CD4-positive, alpha-beta memory T cell (primary cell): Measurements from ENCODE around the gene MCCD1. TPM values are rescaled to one million over a fixed set of nuclear protein-coding genes. Genes with fewer than 3 reads are reported as not detected.

Experiments
- CTCF ChIA-PET: fragments of 350-600 bp; sonication (Branson Sonifier 250); formaldehyde crosslinking; loops from one replicate; lab custom pipeline; 2021; ENCODE audit warnings: inconsistent platforms; ENCODE audit not compliant: partially characterized antibody; lab: Charles Lee
- POLR2A ChIA-PET: fragments of 350-600 bp; sonication (Branson Sonifier 250); formaldehyde crosslinking; loops from one replicate; lab custom pipeline; 2021; ENCODE audit not compliant: partially characterized antibody; lab: Charles Lee
- DNase-seq, 5 donors: peaks; one replicate each; pipeline versions ENCODE4 v3.0.0 to v3.0.0-alpha.2; 2020 to 2022; ENCODE audit warnings: mixed read lengths in 1 of 5
- H3K27ac ChIP-seq: one replicate; pipeline ENCODE4 v1.7.0; 2013; ENCODE audit warnings: low read depth, low read length
- H3K27me3 ChIP-seq: 2 replicates; pipeline ENCODE4 v1.7.0; 2013; ENCODE audit warnings: mild to moderate bottlenecking, low read length, moderate library complexity; ENCODE audit not compliant: insufficient read depth
- H3K36me3 ChIP-seq: 2 replicates; pipeline ENCODE4 v1.7.0; 2013; ENCODE audit warnings: mild to moderate bottlenecking, low read length, moderate library complexity; ENCODE audit not compliant: insufficient read depth
- H3K4me1 ChIP-seq: 2 replicates; pipeline ENCODE4 v1.7.0; 2013; ENCODE audit warnings: mild to moderate bottlenecking, low read length, moderate library complexity; ENCODE audit not compliant: insufficient read depth
- H3K4me3 ChIP-seq, 2 donors: one replicate each; pipeline ENCODE4 v1.7.0; 2013; ENCODE audit warnings: low read length in 2 of 2, mild to moderate bottlenecking in 1 of 2
- H3K9me3 ChIP-seq, 2 donors: one replicate each; pipeline ENCODE4 v1.7.0; 2013; ENCODE audit warnings: low read length in 2 of 2, control low read depth in 1 of 2; ENCODE audit not compliant: control insufficient read depth in 1 of 2
- H3K27ac Mint-ChIP-seq, 7 donors: one replicate each; pipeline ENCODE4 v1.8.0; 2020 to 2021; ENCODE audit warnings: mixed read lengths in 7 of 7, mild to moderate bottlenecking in 6 of 7, inconsistent platforms in 3 of 7, moderate library complexity in 3 of 7
- H3K27me3 Mint-ChIP-seq, 2 donors: one replicate each; pipeline ENCODE4 v1.8.0; 2020 to 2021; ENCODE audit warnings: mixed read lengths in 2 of 2
- H3K36me3 Mint-ChIP-seq, 2 donors: one replicate each; pipeline ENCODE4 v1.8.0; 2020 to 2021; ENCODE audit warnings: mixed read lengths in 2 of 2, inconsistent platforms in 1 of 2, mild to moderate bottlenecking in 1 of 2
- H3K4me1 Mint-ChIP-seq, 4 donors: one replicate each; pipeline ENCODE4 v1.8.0; 2020 to 2021; ENCODE audit warnings: mixed read lengths in 4 of 4, mild to moderate bottlenecking in 1 of 4
- H3K4me3 Mint-ChIP-seq, 8 donors: one replicate each; pipeline ENCODE4 v1.8.0; 2020 to 2021; ENCODE audit warnings: mixed read lengths in 8 of 8, mild to moderate bottlenecking in 7 of 8, moderate library complexity in 6 of 8, inconsistent platforms in 3 of 8
- H3K9me3 Mint-ChIP-seq, 8 donors: one replicate each; pipeline ENCODE4 v1.8.0; 2020 to 2021; ENCODE audit warnings: mixed read lengths in 8 of 8, mild to moderate bottlenecking in 5 of 8, inconsistent platforms in 3 of 8, moderate library complexity in 1 of 8
- intact Hi-C: fragments of 100-400 bp; cut with micrococcal nuclease; formaldehyde crosslinking; loops from one replicate; pipeline ENCODE4 v1.15.1; 2023
- polyA plus RNA-seq, 2 donors: library from polyadenylated mRNA; unstranded; fragments of 300-500 nt; fragmentation: Illumina TruSeq; gene quantifications; one replicate each; pipeline ENCODE4 v1.2.3, GENCODE V29; 2021
- total RNA-seq, 2 experiments: library from RNA; stranded (reverse); gene quantifications; one replicate each; pipeline ENCODE4 v1.2.3, GENCODE V29; 2021

The MCCD1 gene
- total and polyA plus RNA-seq, 4 experiments from 2014 or later: not detected

GRCh38 chr6:31573239-31574105 lies 44.7 kb downstream of the MCCD1 start:
- CTCF ChIA-PET: interaction anchor here (1.0 to 19.7 kb wide), 6 partner anchors 9 to 257 kb away, joined by 4 to 962 read pairs (median 10); partner anchors contain the start of genes ATP6V1G2, DDX39B, LST1 and LTB
- Histone ChIP-seq H3K4me1 (peaks cover 82% of the 10 kb centered on the region), H3K9me3 (no peaks in the 10 kb centered on the region), H3K27me3 (no peaks in the 10 kb centered on the region), H3K4me3 (peak overlapping the region in 1 of 2 donors; percentile 62), H3K27ac (peak overlapping the region; percentile 83), H3K36me3 (peaks cover 12% of the 10 kb centered on the region)
- peaks cover 0 to 4% (median 0%) of the 10 kb centered on the region in 8 donors for H3K9me3 Mint-ChIP-seq
- intact Hi-C loops: no loop called here
- peaks cover 60 to 97% (median 75%) of the 10 kb centered on the region in 4 donors for H3K4me1 Mint-ChIP-seq
- H3K4me3 Mint-ChIP-seq: peak overlapping the region; percentile 57 to 100 (median 98)
- peaks cover 23 to 41% of the 10 kb centered on the region in 2 donors for H3K36me3 Mint-ChIP-seq
- no peaks in the 10 kb centered on the region for H3K27me3 Mint-ChIP-seq
- H3K27ac Mint-ChIP-seq: peak overlapping the region; percentile 96 to 100 (median 99)
- no peak for DNase-seq
- POLR2A ChIA-PET: interaction anchor here (1.5 to 52.5 kb wide), 3 partner anchors 9 to 29 kb away, joined by 4 to 3597 read pairs (median 3597); partner anchors contain the start of genes ATP6V1G2, DDX39B, LST1 and LTA

GRCh38 chr6:31574106-31575061 lies 45.6 kb downstream of the MCCD1 start:
- intact Hi-C loops: no loop called here
- Mint-ChIP-seq H3K4me1 (peaks cover 62 to 97% (median 75%) of the 10 kb centered on the region in 4 donors), H3K27me3 (no peaks in the 10 kb centered on the region), H3K36me3 (peaks cover 27 to 45% of the 10 kb centered on the region in 2 donors), H3K4me3 (peak overlapping the region; percentile 88 to 100 (median 98)), H3K27ac (peak overlapping the region; percentile 96 to 100 (median 99)), H3K9me3 (peaks cover 0 to 4% (median 0%) of the 10 kb centered on the region in 8 donors)
- Histone ChIP-seq H3K4me1 (peaks cover 82% of the 10 kb centered on the region), H3K4me3 (peak overlapping the region; percentile 87 to 99), H3K27me3 (no peaks in the 10 kb centered on the region), H3K9me3 (no peaks in the 10 kb centered on the region), H3K36me3 (peaks cover 12% of the 10 kb centered on the region), H3K27ac (peak overlapping the region; percentile 83)
- ChIA-PET CTCF (interaction anchor here (1.0 to 19.7 kb wide), 6 partner anchors 19 to 256 kb away, joined by 3 to 962 read pairs (median 10); partner anchors contain the start of genes ATP6V1G2, DDX39B, LST1 and NCR3), POLR2A (interaction anchor here (0.6 to 52.5 kb wide), 10 partner anchors 8 to 377 kb away, joined by 3 to 3597 read pairs (median 5); partner anchors contain the start of genes ABHD16A, ATP6V1G2, BAG6 and DDX39B)
- peak in 1 of 5 donors; percentile 33 for DNase-seq

DNA sequence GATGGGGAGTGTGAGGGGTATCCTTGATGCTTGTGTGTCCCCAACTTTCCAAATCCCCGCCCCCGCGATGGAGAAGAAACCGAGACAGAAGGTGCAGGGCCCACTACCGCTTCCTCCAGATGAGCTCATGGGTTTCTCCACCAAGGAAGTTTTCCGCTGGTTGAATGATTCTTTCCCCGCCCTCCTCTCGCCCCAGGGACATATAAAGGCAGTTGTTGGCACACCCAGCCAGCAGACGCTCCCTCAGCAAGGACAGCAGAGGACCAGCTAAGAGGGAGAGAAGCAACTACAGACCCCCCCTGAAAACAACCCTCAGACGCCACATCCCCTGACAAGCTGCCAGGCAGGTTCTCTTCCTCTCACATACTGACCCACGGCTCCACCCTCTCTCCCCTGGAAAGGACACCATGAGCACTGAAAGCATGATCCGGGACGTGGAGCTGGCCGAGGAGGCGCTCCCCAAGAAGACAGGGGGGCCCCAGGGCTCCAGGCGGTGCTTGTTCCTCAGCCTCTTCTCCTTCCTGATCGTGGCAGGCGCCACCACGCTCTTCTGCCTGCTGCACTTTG lies 46.7 kb downstream of the MCCD1 start, which contains the start of gene TNF:
TNF (plus strand) TSS at position 231 of the 567 bp plus-strand sequence; CDS start at position 408, 177 bp downstream.
- intact Hi-C loops: no loop called here
- Histone ChIP-seq H3K4me1 (peaks cover 82% of the 10 kb centered on the region), H3K36me3 (peaks cover 12% of the 10 kb centered on the region)

DNA sequence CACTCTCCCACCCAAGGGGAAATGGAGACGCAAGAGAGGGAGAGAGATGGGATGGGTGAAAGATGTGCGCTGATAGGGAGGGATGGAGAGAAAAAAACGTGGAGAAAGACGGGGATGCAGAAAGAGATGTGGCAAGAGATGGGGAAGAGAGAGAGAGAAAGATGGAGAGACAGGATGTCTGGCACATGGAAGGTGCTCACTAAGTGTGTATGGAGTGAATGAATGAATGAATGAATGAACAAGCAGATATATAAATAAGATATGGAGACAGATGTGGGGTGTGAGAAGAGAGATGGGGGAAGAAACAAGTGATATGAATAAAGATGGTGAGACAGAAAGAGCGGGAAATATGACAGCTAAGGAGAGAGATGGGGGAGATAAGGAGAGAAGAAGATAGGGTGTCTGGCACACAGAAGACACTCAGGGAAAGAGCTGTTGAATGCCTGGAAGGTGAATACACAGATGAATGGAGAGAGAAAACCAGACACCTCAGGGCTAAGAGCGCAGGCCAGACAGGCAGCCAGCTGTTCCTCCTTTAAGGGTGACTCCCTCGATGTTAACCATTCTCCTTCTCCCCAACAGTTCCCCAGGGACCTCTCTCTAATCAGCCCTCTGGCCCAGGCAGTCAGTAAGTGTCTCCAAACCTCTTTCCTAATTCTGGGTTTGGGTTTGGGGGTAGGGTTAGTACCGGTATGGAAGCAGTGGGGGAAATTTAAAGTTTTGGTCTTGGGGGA lies 47.4 kb downstream of the MCCD1 start:
- peak overlapping the region; percentile 83 for H3K27ac ChIP-seq
- H3K4me1 ChIP-seq: peaks cover 75% of the 10 kb centered on the region
- Mint-ChIP-seq H3K9me3 (peaks cover 0 to 4% (median 0%) of the 10 kb centered on the region in 8 donors), H3K4me1 (peaks cover 55 to 97% (median 70%) of the 10 kb centered on the region in 4 donors), H3K27me3 (no peaks in the 10 kb centered on the region), H3K27ac (peak overlapping the region; percentile 96 to 100 (median 99)), H3K36me3 (peaks cover 37 to 58% of the 10 kb centered on the region in 2 donors), H3K4me3 (peak overlapping the region; percentile 88 to 100 (median 98))
- peak overlapping the region; percentile 87 to 99 for H3K4me3 ChIP-seq
- DNase-seq: peak in 1 of 5 donors; percentile 54
- peaks cover 12% of the 10 kb centered on the region for H3K36me3 ChIP-seq
- POLR2A ChIA-PET: interaction anchor here (0.6 to 52.5 kb wide), 22 partner anchors 6 to 1270 kb away, joined by 3 to 3597 read pairs (median 4); partner anchors contain the start of genes ABHD16A, ATP6V1G2, BAG6 and C6orf47
- intact Hi-C loops: loop anchor here (1.0 kb wide), 1 partner anchor 8 kb away; no protein-coding TSS in a partner anchor
- H3K9me3 ChIP-seq: no peaks in the 10 kb centered on the region
- CTCF ChIA-PET: interaction anchor here (0.5 to 19.7 kb wide), 7 partner anchors 17 to 254 kb away, joined by 3 to 962 read pairs (median 5); partner anchors contain the start of genes ATP6V1G2, DDX39B, LST1 and NCR3
- no peaks in the 10 kb centered on the region for H3K27me3 ChIP-seq

More for the DNA sequence above, 46.7 kb downstream of the MCCD1 start, which contains the start of gene TNF:
- peaks cover 30 to 52% of the 10 kb centered on the region in 2 donors for H3K36me3 Mint-ChIP-seq
- H3K9me3 Mint-ChIP-seq: peaks cover 0 to 4% (median 0%) of the 10 kb centered on the region in 8 donors
- H3K4me1 Mint-ChIP-seq: peaks cover 58 to 97% (median 73%) of the 10 kb centered on the region in 4 donors
- ChIA-PET POLR2A (interaction anchor here (0.6 to 52.5 kb wide), 15 partner anchors 7 to 1270 kb away, joined by 3 to 3597 read pairs (median 5); partner anchors contain the start of genes ABHD16A, ATP6V1G2, BAG6 and DDX39B), CTCF (interaction anchor here (0.5 to 19.7 kb wide), 7 partner anchors 18 to 255 kb away, joined by 3 to 962 read pairs (median 6); partner anchors contain the start of genes ATP6V1G2, DDX39B, LST1 and NCR3)
- H3K27me3 ChIP-seq: no peaks in the 10 kb centered on the region
- peak within 1 kb of the TSS; percentile 96 to 100 (median 99) for H3K27ac Mint-ChIP-seq
- DNase-seq: peak; percentile 71 to 92 (median 74)
- H3K4me3 ChIP-seq: peak within 1 kb of the TSS; percentile 87 to 99
- no peaks in the 10 kb centered on the region for H3K9me3 ChIP-seq
- H3K27me3 Mint-ChIP-seq: no peaks in the 10 kb centered on the region
- H3K27ac ChIP-seq: peak within 1 kb of the TSS; percentile 83
- peak within 1 kb of the TSS; percentile 88 to 100 (median 98) for H3K4me3 Mint-ChIP-seq

DNA sequence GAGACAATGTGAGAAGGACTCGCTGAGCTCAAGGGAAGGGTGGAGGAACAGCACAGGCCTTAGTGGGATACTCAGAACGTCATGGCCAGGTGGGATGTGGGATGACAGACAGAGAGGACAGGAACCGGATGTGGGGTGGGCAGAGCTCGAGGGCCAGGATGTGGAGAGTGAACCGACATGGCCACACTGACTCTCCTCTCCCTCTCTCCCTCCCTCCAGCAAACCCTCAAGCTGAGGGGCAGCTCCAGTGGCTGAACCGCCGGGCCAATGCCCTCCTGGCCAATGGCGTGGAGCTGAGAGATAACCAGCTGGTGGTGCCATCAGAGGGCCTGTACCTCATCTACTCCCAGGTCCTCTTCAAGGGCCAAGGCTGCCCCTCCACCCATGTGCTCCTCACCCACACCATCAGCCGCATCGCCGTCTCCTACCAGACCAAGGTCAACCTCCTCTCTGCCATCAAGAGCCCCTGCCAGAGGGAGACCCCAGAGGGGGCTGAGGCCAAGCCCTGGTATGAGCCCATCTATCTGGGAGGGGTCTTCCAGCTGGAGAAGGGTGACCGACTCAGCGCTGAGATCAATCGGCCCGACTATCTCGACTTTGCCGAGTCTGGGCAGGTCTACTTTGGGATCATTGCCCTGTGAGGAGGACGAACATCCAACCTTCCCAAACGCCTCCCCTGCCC lies 48.3 kb downstream of the MCCD1 start:
- Mint-ChIP-seq H3K27ac (peak overlapping the region; percentile 96 to 100 (median 99)), H3K9me3 (peaks cover 0 to 4% (median 0%) of the 10 kb centered on the region in 8 donors), H3K4me1 (peaks cover 47 to 97% (median 62%) of the 10 kb centered on the region in 4 donors), H3K4me3 (peak overlapping the region; percentile 88 to 100 (median 98)), H3K27me3 (no peaks in the 10 kb centered on the region), H3K36me3 (peaks cover 46 to 65% of the 10 kb centered on the region in 2 donors)
- intact Hi-C loops: loop anchor here (1.0 kb wide), 1 partner anchor 9 kb away; no protein-coding TSS in a partner anchor
- H3K27ac ChIP-seq: peak overlapping the region; percentile 83
- peaks cover 12% of the 10 kb centered on the region for H3K36me3 ChIP-seq
- ChIA-PET CTCF (interaction anchor here (1.1 to 19.7 kb wide), 4 partner anchors 16 to 253 kb away, joined by 5 to 962 read pairs (median 300); partner anchors contain the start of genes ATP6V1G2, LST1, NCR3 and NFKBIL1), POLR2A (interaction anchor here (0.5 to 52.5 kb wide), 17 partner anchors 6 to 321 kb away, joined by 3 to 3597 read pairs (median 4); partner anchors contain the start of genes ATP6V1G2, BAG6, C6orf47 and DDX39B)
- peak overlapping the region; percentile 87 to 99 for H3K4me3 ChIP-seq
- H3K9me3 ChIP-seq: no peaks in the 10 kb centered on the region
- peak in 4 of 5 donors; percentile 49 to 64 (median 58) for DNase-seq
- peaks cover 67% of the 10 kb centered on the region for H3K4me1 ChIP-seq
- H3K27me3 ChIP-seq: no peaks in the 10 kb centered on the region
